Right lobe of liver (tissue), 4 donors: ENCODE data around the gene MSANTD1.

Source experiments
- CTCF ChIP-seq, 4 donors: fragments of 200-600 bp in 3 of 4; fragments of 450-650 bp in 1 of 4; IDR thresholded peaks; one replicate each; pipeline versions ENCODE4 v1.5.1 to v1.8.0; 2016 to 2022; ENCODE audit warnings: antibody characterized with exemption in 4 of 4, mild to moderate bottlenecking in 2 of 4
- POLR2A ChIP-seq: fragments of 450-650 bp; IDR thresholded peaks from one replicate; pipeline ENCODE4 v1.6.1; 2017; ENCODE audit warnings: antibody characterized with exemption, mild to moderate bottlenecking
- donor health status: DM: no; HTN: no; CAD: no.
- donor health status: DM: no; HTN: no; CAD: no.
- donor health status: DM: no; HTN: yes; CAD: no.

- no peak for TF ChIP-seq CTCF (IDR thresholded peaks at IDR 0.05)
- TF ChIP-seq POLR2A = no peak
Observed at GRCh38 chr4:3217771-3218170, 31.2 kb upstream of the MSANTD1 start.
